ENCODE measurements around the gene FNBP1. TPM values are rescaled to one million over a fixed set of nuclear protein-coding genes. Genes with fewer than 3 reads are reported as not detected.

FNBP1 gene
- total RNA-seq, 1 experiment from 2014 or later = 80.7 TPM

GRCh38 chr9:130029223-130029973 is 13.6 kb downstream of the FNBP1 start:
- ChIA-PET POLR2A (ENCODE audit: unreplicated experiment) (no interaction called here), CTCF (interaction anchor here (0.6 kb wide), 1 partner anchor 144 kb away, joined by 4 read pairs; no protein-coding TSS in a partner anchor)
- no peak overlapping the region for H2AFZ ChIP-seq
- peaks cover 34% of the 10 kb centered on the region for H3F3A ChIP-seq (ENCODE audit: insufficient read depth, low read depth)
- peaks cover 34% of the 10 kb centered on the region for H3K4me1 ChIP-seq (replicated peaks; ENCODE audit: insufficient read depth)
- TF ChIP-seq CTCF (conservative IDR thresholded peaks at IDR 0.05) (no peak), EZH2 (IDR thresholded peaks at IDR 0.05; ENCODE audit: low read depth) (no peak)
- H3K4me2 ChIP-seq = no peak overlapping the region
- H3K27ac ChIP-seq = no peak overlapping the region
- BruUV-seq (replicated peaks) = no TSS peak
- H4K20me1 ChIP-seq (ENCODE audit: insufficient read depth) = no peaks in the 10 kb centered on the region
- H3K36me3 ChIP-seq (ENCODE audit: low read depth) = no peaks in the 10 kb centered on the region
- no peaks in the 10 kb centered on the region for H3K9me2 ChIP-seq (ENCODE audit: insufficient read depth)
- H3K4me3 ChIP-seq = no peak overlapping the region
- H3K79me2 ChIP-seq (ENCODE audit: low read depth) = peaks cover 89% of the 10 kb centered on the region
- intact Hi-C loops (cut with micrococcal nuclease; ENCODE audit: unreplicated experiment) = no loop called here
- no peak for DNase-seq
- no peaks in the 10 kb centered on the region for H3K9me3 ChIP-seq (ENCODE audit: insufficient read depth, low read depth)
- no peaks in the 10 kb centered on the region for H3K27me3 ChIP-seq (ENCODE audit: insufficient read depth, low read depth)

DNA sequence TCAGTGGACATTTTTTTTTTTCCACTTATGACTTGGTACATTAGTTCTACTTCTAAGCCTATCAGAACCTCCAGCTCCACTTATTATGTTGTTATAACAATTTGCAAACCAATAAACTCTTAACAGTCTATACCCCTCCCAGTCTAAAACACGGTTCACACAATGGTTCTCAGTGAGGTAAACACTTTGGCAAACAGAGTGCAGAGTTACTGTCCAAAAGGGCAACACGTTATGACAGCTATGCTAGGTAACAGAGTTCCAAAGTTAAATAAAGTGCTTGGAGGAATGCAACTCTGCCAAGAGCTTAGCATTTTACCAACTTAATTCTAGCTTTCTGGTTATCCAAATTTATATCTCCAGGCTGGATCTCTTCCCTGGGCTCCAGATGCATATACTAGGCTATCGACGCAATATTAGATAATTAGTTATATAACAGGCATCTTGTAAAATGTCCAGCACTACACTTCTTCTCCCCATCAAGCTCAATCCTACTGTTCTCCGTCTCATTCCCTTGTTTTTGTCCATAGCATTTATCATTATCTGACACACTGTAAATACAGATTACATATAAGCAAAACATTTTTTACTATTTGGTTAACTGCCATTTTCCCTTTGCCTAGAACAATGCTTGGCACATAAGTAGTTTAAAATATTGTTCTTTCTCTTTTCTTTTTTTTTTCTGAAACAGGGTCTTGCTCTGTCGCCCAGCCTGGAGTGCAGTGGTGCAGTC is 14.3 kb downstream of the FNBP1 start:
- Histone ChIP-seq H3K36me3 (ENCODE audit: low read depth) (no peaks in the 10 kb centered on the region), H3K79me2 (ENCODE audit: low read depth) (peaks cover 87% of the 10 kb centered on the region), H3K27ac (no peak overlapping the region), H3K4me1 (replicated peaks; ENCODE audit: insufficient read depth) (peaks cover 41% of the 10 kb centered on the region), H3K4me2 (no peak overlapping the region), H3F3A (ENCODE audit: insufficient read depth, low read depth) (peaks cover 41% of the 10 kb centered on the region), H2AFZ (no peak overlapping the region), H3K9me2 (ENCODE audit: insufficient read depth) (no peaks in the 10 kb centered on the region), H3K4me3 (no peak overlapping the region), H3K27me3 (ENCODE audit: insufficient read depth, low read depth) (no peaks in the 10 kb centered on the region), H4K20me1 (ENCODE audit: insufficient read depth) (no peaks in the 10 kb centered on the region), H3K9me3 (ENCODE audit: insufficient read depth, low read depth) (no peaks in the 10 kb centered on the region)
- intact Hi-C loops (cut with micrococcal nuclease; ENCODE audit: unreplicated experiment) = no loop called here
- CTCF ChIA-PET = interaction anchor here (0.6 kb wide), 1 partner anchor 143 kb away, joined by 4 read pairs; no protein-coding TSS in a partner anchor
- no peak for TF ChIP-seq CTCF (conservative IDR thresholded peaks at IDR 0.05)
- TF ChIP-seq EZH2 (IDR thresholded peaks at IDR 0.05; ENCODE audit: low read depth) = no peak
- POLR2A ChIA-PET (ENCODE audit: unreplicated experiment) = interaction anchor here (0.6 to 0.7 kb wide), 2 partner anchors 91 to 136 kb away, joined by 4 to 5 read pairs; no protein-coding TSS in a partner anchor
- DNase-seq = no peak
- BruUV-seq (replicated peaks) = no TSS peak

DNA sequence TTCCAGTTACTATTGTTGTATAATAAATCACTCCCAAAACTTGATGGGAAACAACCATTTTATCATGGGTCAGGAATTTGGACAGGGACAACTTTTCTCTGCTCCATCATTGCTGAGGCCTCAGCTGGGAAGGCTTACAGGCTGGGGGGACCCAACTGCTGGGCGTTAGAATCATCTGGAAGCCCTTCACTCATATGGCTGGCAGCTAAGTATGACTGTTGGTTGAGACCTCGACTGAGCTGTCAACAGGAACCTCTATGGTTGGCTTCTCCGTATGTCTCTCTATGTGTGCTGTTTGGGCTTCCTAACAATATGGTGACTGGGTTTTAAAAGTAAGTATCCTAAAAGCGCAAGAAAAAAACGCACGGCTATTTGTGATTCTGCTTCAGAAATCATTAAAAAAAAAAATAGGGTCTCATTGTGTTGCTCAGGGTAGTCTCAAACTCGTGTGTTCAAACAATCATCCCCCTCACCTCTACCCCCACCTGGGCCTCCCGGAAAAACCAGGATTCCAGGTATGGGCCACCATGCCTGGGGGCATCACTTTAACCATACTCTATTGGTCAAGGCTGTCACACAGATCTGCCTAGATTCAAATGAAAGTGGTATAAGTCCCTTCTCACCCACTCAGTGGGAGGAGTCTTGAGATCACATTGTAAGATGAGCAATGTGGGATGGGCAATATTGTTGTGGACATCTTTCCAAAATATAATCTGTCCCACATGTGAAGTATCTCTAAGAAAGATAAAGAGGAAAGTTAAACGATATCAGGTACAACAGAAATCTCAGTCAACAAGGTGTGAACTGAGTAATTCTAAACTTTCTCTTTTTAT is 15.2 kb downstream of the FNBP1 start:
- H3K9me2 ChIP-seq (ENCODE audit: insufficient read depth) = no peaks in the 10 kb centered on the region
- POLR2A ChIA-PET (ENCODE audit: unreplicated experiment) = interaction anchor here (0.6 kb wide), 1 partner anchor 135 kb away, joined by 4 read pairs; no protein-coding TSS in a partner anchor
- H2AFZ ChIP-seq = no peak overlapping the region
- H3K27ac ChIP-seq = peak overlapping the region; percentile 89; the same call in 1 of the 2 replicates
- no TSS peak for BruUV-seq (replicated peaks)
- H4K20me1 ChIP-seq (ENCODE audit: insufficient read depth) = no peaks in the 10 kb centered on the region
- peaks cover 50% of the 10 kb centered on the region for H3K4me1 ChIP-seq (replicated peaks; ENCODE audit: insufficient read depth)
- CTCF ChIA-PET = interaction anchor here (0.5 kb wide), 1 partner anchor 35 kb away, joined by 7 read pairs; no protein-coding TSS in a partner anchor
- TF ChIP-seq CTCF (conservative IDR thresholded peaks at IDR 0.05) = no peak
- TF ChIP-seq EZH2 (IDR thresholded peaks at IDR 0.05; ENCODE audit: low read depth) = no peak
- H3K9me3 ChIP-seq (ENCODE audit: insufficient read depth, low read depth) = no peaks in the 10 kb centered on the region
- DNase-seq = no peak
- intact Hi-C loops (cut with micrococcal nuclease; ENCODE audit: unreplicated experiment) = no loop called here
- H3K4me2 ChIP-seq = no peak overlapping the region
- H3F3A ChIP-seq (ENCODE audit: insufficient read depth, low read depth) = peaks cover 49% of the 10 kb centered on the region
- H3K79me2 ChIP-seq (ENCODE audit: low read depth) = peaks cover 81% of the 10 kb centered on the region
- no peak overlapping the region for H3K4me3 ChIP-seq
- no peaks in the 10 kb centered on the region for H3K27me3 ChIP-seq (ENCODE audit: insufficient read depth, low read depth)
- H3K36me3 ChIP-seq (ENCODE audit: low read depth) = no peaks in the 10 kb centered on the region

Data from PC-9 (cell line).